Activated CD8-positive, alpha-beta memory T cell treated with anti-CD3 and anti-CD28 coated beads for 4 hours (primary cell): ENCODE measurements around the gene AHDC1.

Experiments used
- DNase-seq, 2 donors: peaks; one replicate each; pipeline ENCODE4 v3.0.0-alpha.2; 2020; ENCODE audit warnings: low read depth in 2 of 2

The AHDC1 gene

DNA sequence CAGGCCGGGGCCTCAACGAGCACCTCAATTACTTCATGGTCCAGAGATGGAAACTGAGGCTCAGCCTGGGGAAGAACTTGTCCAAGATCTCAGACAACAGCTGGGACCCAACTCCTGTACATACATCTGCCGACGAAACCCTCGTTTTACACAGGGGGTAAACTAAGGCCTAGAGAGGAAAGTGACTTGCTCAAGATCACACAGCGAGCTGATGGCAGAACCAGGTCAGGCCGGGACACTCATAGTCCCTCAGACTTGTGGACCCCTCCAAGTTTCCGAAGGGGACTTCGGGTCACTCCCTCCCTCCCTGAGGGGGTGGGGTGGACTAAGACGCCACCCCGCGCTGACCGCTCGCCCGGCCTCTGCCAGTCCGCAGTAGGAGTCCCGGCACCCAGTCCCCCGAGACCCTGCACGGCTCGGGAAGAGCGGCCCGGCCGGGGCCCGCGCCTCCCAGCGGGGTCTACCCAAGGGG, 114.4 kb downstream of the AHDC1 start:
- no peak for DNase-seq

DNA sequence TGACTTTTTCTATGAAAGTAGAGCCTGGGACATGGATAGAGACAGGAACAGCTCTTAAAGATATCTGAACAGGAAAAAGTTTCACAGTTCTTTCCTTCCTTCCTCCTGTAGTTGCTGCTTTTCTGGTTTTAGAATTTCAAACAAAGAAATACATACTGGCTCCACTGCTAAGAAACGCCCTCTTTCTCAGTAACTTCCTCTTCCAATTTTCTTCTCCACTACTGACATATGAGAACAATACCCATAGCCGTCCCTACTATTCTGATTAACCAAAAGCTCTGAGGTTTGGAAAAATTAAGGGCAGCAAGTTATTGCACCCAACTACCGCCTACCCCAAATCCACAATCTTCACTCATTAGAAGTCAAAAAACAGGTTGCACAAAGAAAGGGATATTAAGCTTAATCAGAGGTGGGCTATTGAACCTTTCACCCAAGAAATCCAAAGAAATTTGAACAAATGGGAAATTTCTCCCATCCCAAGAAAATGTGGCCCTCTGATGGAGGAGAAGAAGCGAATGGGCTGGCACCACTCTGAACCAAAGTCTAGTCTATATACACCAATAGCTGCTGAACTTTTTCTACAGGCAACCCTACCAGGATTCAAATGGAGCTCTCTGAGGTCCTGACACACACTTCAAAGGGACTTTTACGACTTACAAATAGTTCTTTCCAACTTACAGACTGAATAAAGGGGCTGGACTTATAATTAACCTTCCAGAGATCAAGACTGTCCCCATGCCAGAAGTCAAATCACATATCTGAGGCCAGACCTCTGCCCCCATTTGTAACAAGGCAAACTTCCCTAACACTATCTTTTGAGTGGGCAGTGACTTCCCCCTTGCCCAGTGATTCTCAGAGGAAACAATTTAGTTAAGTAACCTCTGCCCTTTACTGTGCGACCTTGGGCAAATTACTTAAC, 115.7 kb downstream of the AHDC1 start:
- DNase-seq: no peak

DNA sequence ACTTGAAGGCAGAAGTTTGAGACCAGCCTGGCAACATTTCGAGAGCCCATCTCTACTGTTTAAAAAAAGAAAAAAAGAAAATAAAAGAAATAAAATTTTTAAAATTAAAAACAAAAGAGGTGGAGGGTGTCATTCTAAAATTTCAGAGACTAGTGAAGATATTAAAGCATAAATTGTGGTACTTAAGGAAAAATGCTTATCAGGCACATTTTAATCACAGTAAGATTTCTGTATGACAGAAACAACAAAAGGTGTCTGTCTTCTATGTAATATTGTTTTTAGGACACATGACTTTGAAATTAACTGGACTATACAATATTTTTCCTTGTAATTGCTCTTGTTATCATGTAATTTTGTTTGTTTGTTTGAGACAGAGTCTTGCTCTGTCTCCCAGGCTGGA, 118.6 kb downstream of the AHDC1 start:
- DNase-seq: no peak
